ENCODE data around the gene WFIKKN2.

The WFIKKN2 gene

GRCh38 chr17:50837286-50837979 is 2.0 kb downstream of the WFIKKN2 start:
- no peak for FAIRE-seq

GRCh38 chr17:50837980-50838954 is 2.9 kb downstream of the WFIKKN2 start:
- no peak for FAIRE-seq

- FAIRE-seq, result no peak
Measured at GRCh38 chr17:50839591-50840310, 4.4 kb downstream of the WFIKKN2 start.

- no peak for FAIRE-seq
Measured at GRCh38 chr17:50840311-50840851, 5.0 kb downstream of the WFIKKN2 start.

GRCh38 chr17:50841277-50841948 is 6.0 kb downstream of the WFIKKN2 start:
- no peak for FAIRE-seq

- FAIRE-seq, result no peak
Measured at GRCh38 chr17:50841949-50842354, 6.6 kb downstream of the WFIKKN2 start.

GRCh38 chr17:50842506-50843149 is 7.2 kb downstream of the WFIKKN2 start:
- FAIRE-seq, result no peak

GRCh38 chr17:50843150-50843905 is 7.9 kb downstream of the WFIKKN2 start:
- FAIRE-seq, result no peak

- FAIRE-seq, result no peak
Measured at GRCh38 chr17:50844117-50844700, 8.8 kb downstream of the WFIKKN2 start.

- no peak for FAIRE-seq
Measured at GRCh38 chr17:50845240-50846147, 10.1 kb downstream of the WFIKKN2 start.

GRCh38 chr17:50847566-50847965 is 12.2 kb downstream of the WFIKKN2 start:
- no peak for FAIRE-seq

GRCh38 chr17:50848039-50848438 is 12.7 kb downstream of the WFIKKN2 start:
- FAIRE-seq, result no peak

- FAIRE-seq, result no peak
Measured at GRCh38 chr17:50848711-50849110, 13.3 kb downstream of the WFIKKN2 start.

GRCh38 chr17:50850640-50851039 is 15.3 kb downstream of the WFIKKN2 start:
- no peak for FAIRE-seq

GRCh38 chr17:50853015-50853615 is 17.7 kb downstream of the WFIKKN2 start:
- no peak for FAIRE-seq

- FAIRE-seq, result no peak
Measured at GRCh38 chr17:50853781-50854180, 18.4 kb downstream of the WFIKKN2 start.

- no peak for FAIRE-seq
Measured at GRCh38 chr17:50855708-50856330, 20.4 kb downstream of the WFIKKN2 start.

GRCh38 chr17:50856431-50856830 is 21.0 kb downstream of the WFIKKN2 start:
- FAIRE-seq, result no peak

Measured in TTC549 (cell line).